Esophagus muscularis mucosa (tissue), 3 donors: ENCODE data around the gene CFAP97.

Source experiments
- POLR2AphosphoS5 ChIP-seq, 2 donors: sonication (generic); formaldehyde crosslinking; IDR thresholded peaks; one replicate each; pipeline ENCODE4 v1.6.1; 2017; ENCODE audit warnings: antibody characterized with exemption in 2 of 2
- TF ChIP-seq, protein P1 (sequence below), 3 experiments: fragments of 200-600 bp in 2 of 3; fragments of 450-650 bp in 1 of 3; sonication (generic) in 2 of 3; IDR thresholded peaks; one replicate each; pipeline ENCODE4 v1.5.1; 2017 to 2019; ENCODE audit warnings: antibody characterized with exemption in 3 of 3, mild to moderate bottlenecking in 2 of 3, moderate library complexity in 1 of 3

DNA sequence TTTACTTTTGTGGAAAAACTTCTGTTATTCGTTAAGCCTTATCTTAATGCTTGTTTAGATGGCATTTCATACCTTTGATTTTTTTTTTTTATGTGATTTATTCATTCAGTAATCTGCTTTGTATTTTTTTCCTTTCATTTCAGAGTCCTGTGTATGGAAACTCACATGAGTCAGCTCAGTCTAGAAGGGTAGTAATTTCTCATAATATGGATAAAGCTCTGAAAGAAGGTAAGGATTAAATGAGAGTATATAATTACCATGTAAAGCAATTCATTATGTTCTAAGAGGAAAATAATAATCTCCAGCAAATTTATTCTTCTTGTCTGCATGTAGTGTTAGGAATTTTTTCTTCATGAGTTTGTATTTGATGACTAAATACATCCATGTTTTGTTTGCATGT is 43.4 kb upstream of the CFAP97 start:
- TF ChIP-seq, protein P1, sequence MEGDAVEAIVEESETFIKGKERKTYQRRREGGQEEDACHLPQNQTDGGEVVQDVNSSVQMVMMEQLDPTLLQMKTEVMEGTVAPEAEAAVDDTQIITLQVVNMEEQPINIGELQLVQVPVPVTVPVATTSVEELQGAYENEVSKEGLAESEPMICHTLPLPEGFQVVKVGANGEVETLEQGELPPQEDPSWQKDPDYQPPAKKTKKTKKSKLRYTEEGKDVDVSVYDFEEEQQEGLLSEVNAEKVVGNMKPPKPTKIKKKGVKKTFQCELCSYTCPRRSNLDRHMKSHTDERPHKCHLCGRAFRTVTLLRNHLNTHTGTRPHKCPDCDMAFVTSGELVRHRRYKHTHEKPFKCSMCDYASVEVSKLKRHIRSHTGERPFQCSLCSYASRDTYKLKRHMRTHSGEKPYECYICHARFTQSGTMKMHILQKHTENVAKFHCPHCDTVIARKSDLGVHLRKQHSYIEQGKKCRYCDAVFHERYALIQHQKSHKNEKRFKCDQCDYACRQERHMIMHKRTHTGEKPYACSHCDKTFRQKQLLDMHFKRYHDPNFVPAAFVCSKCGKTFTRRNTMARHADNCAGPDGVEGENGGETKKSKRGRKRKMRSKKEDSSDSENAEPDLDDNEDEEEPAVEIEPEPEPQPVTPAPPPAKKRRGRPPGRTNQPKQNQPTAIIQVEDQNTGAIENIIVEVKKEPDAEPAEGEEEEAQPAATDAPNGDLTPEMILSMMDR (IDR thresholded peaks at IDR 0.05): no peak
- no peak for TF ChIP-seq POLR2AphosphoS5 (IDR thresholded peaks at IDR 0.05)
